ENCODE results near the gene ANAPC1.
"Not testable (repeated sequence)": the region's sequence is repeated elsewhere in the genome, so short reads cannot be mapped to it uniquely, and the experiment has no call there.

Gene ANAPC1

DNA sequence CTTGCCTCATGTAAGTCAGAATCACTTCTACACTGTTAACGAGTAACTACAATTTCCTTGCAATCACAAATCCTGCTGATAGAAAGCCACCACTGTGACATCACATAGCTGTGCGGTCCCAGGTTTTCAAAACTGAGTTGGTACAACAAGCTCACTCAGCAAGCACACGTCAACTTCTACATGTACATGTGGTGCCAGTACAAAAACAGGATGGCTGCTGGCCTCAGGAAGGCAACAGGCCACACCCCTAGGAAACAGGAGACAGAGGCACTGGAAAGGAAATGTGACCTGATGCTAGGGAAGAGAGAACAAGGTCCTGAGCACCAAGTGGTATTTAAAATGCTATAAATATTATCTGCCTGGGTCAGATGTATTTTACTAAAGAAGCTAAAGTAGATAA, 107.7 kb downstream of the ANAPC1 start:
- not testable (repeated sequence) for H3K9ac ChIP-seq (ENCODE audit: low read length); H3K4me3 ChIP-seq (ENCODE audit: low read length); H3K4me2 ChIP-seq (ENCODE audit: low read length)

DNA sequence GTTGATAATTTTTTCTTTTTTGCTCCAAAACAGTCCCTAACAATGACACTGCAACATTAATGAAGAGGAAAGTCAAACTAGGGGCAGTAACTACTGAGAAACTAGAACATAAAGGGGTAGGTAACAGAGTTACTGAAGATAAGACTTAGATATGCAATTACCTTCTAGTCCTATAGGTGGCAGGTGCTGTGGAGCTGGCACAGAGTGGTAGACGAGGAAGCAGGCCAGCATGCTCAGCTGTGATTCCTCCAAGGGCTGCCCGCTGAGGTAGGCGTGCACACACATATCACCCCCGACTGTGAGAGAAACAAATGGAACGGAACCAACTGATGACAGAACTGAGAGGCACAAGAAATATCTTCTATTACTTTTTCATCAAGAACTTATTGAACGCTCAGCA, 111.8 kb downstream of the ANAPC1 start:
- not testable (repeated sequence) for H3K27ac ChIP-seq (ENCODE audit: low read length); H3K4me3 ChIP-seq (ENCODE audit: low read length); H2AFZ ChIP-seq (ENCODE audit: low read depth, low read length); H3K4me1 ChIP-seq (ENCODE audit: low read length); H3K27me3 ChIP-seq (ENCODE audit: low read depth, low read length); H3K36me3 ChIP-seq (replicated peaks; ENCODE audit: low read depth, low read length); H3K79me2 ChIP-seq (ENCODE audit: low read length); H3K4me2 ChIP-seq (ENCODE audit: low read length); H3K9me3 ChIP-seq (ENCODE audit: insufficient read depth, low read length); H3K9ac ChIP-seq (ENCODE audit: low read length); H4K20me1 ChIP-seq (ENCODE audit: insufficient read depth, low read length)

More for the DNA sequence above, 107.7 kb downstream of the ANAPC1 start:
- not testable (repeated sequence) for H2AFZ ChIP-seq (ENCODE audit: low read depth, low read length); H3K4me1 ChIP-seq (ENCODE audit: low read length); H3K36me3 ChIP-seq (replicated peaks; ENCODE audit: low read depth, low read length); H4K20me1 ChIP-seq (ENCODE audit: insufficient read depth, low read length); H3K79me2 ChIP-seq (ENCODE audit: low read length); H3K9me3 ChIP-seq (ENCODE audit: insufficient read depth, low read length); H3K27me3 ChIP-seq (ENCODE audit: low read depth, low read length); H3K27ac ChIP-seq (ENCODE audit: low read length)

- H3K9me3 ChIP-seq (ENCODE audit: insufficient read depth, low read length): not testable (repeated sequence)
Observed at GRCh38 chr2:111770916-111771658, 112.9 kb downstream of the ANAPC1 start.

GRCh38 chr2:111768266-111769190, 115.5 kb downstream of the ANAPC1 start:
- not testable (repeated sequence) for H3K9ac ChIP-seq (ENCODE audit: low read length); H3K4me3 ChIP-seq (ENCODE audit: low read length); H3K79me2 ChIP-seq (ENCODE audit: low read length); H3K4me1 ChIP-seq (ENCODE audit: low read length); H3K36me3 ChIP-seq (replicated peaks; ENCODE audit: low read depth, low read length); H3K27ac ChIP-seq (ENCODE audit: low read length); H3K4me2 ChIP-seq (ENCODE audit: low read length); H3K27me3 ChIP-seq (ENCODE audit: low read depth, low read length); H2AFZ ChIP-seq (ENCODE audit: low read depth, low read length); H3K9me3 ChIP-seq (ENCODE audit: insufficient read depth, low read length); H4K20me1 ChIP-seq (ENCODE audit: insufficient read depth, low read length)

More at GRCh38 chr2:111770916-111771658, 112.9 kb downstream of the ANAPC1 start:
- not testable (repeated sequence) for H3K4me1 ChIP-seq (ENCODE audit: low read length); H3K79me2 ChIP-seq (ENCODE audit: low read length); H3K27me3 ChIP-seq (ENCODE audit: low read depth, low read length); H3K36me3 ChIP-seq (replicated peaks; ENCODE audit: low read depth, low read length); H4K20me1 ChIP-seq (ENCODE audit: insufficient read depth, low read length); H3K4me3 ChIP-seq (ENCODE audit: low read length); H3K4me2 ChIP-seq (ENCODE audit: low read length); H3K27ac ChIP-seq (ENCODE audit: low read length); H3K9ac ChIP-seq (ENCODE audit: low read length); H2AFZ ChIP-seq (ENCODE audit: low read depth, low read length)

DNA sequence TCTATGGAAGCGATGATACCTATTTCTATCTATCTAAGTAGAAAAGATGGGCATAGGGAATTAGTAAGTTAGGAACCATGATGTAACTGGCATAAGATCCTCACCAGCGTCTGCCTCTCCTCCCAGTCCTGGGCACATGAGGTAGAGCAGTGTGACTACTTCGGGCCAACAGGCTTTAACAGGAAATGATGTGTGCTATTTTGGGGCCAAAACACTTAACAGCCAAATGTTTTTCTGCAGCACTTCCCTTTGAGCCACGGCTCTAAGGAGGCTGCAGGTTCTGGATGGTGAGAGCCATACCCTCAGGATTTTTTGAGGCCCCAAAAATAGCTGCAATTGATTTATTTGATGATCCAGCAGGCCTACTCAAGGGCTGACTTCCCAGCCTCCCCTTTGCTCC, 116.9 kb downstream of the ANAPC1 start:
- H3K79me2 ChIP-seq (ENCODE audit: low read length); H3K27ac ChIP-seq (ENCODE audit: low read length); H3K9ac ChIP-seq (ENCODE audit: low read length); H4K20me1 ChIP-seq (ENCODE audit: insufficient read depth, low read length); H2AFZ ChIP-seq (ENCODE audit: low read depth, low read length); H3K36me3 ChIP-seq (replicated peaks; ENCODE audit: low read depth, low read length); H3K27me3 ChIP-seq (ENCODE audit: low read depth, low read length); H3K4me3 ChIP-seq (ENCODE audit: low read length); H3K4me1 ChIP-seq (ENCODE audit: low read length); H3K4me2 ChIP-seq (ENCODE audit: low read length); H3K9me3 ChIP-seq (ENCODE audit: insufficient read depth, low read length): not testable (repeated sequence)

GRCh38 chr2:111766295-111766694, 117.7 kb downstream of the ANAPC1 start:
- H3K9me3 ChIP-seq (ENCODE audit: insufficient read depth, low read length); H4K20me1 ChIP-seq (ENCODE audit: insufficient read depth, low read length); H3K9ac ChIP-seq (ENCODE audit: low read length); H3K4me1 ChIP-seq (ENCODE audit: low read length); H3K36me3 ChIP-seq (replicated peaks; ENCODE audit: low read depth, low read length); H3K27ac ChIP-seq (ENCODE audit: low read length); H2AFZ ChIP-seq (ENCODE audit: low read depth, low read length); H3K27me3 ChIP-seq (ENCODE audit: low read depth, low read length); H3K4me3 ChIP-seq (ENCODE audit: low read length); H3K4me2 ChIP-seq (ENCODE audit: low read length); H3K79me2 ChIP-seq (ENCODE audit: low read length): not testable (repeated sequence)

- H3K36me3 ChIP-seq (replicated peaks; ENCODE audit: low read depth, low read length); H3K27me3 ChIP-seq (ENCODE audit: low read depth, low read length); H4K20me1 ChIP-seq (ENCODE audit: insufficient read depth, low read length); H3K9ac ChIP-seq (ENCODE audit: low read length); H3K4me2 ChIP-seq (ENCODE audit: low read length); H3K9me3 ChIP-seq (ENCODE audit: insufficient read depth, low read length); H3K4me3 ChIP-seq (ENCODE audit: low read length); H3K4me1 ChIP-seq (ENCODE audit: low read length); H3K27ac ChIP-seq (ENCODE audit: low read length); H3K79me2 ChIP-seq (ENCODE audit: low read length); H2AFZ ChIP-seq (ENCODE audit: low read depth, low read length): not testable (repeated sequence)
Observed at GRCh38 chr2:111764151-111764550, 119.8 kb downstream of the ANAPC1 start.

DNA sequence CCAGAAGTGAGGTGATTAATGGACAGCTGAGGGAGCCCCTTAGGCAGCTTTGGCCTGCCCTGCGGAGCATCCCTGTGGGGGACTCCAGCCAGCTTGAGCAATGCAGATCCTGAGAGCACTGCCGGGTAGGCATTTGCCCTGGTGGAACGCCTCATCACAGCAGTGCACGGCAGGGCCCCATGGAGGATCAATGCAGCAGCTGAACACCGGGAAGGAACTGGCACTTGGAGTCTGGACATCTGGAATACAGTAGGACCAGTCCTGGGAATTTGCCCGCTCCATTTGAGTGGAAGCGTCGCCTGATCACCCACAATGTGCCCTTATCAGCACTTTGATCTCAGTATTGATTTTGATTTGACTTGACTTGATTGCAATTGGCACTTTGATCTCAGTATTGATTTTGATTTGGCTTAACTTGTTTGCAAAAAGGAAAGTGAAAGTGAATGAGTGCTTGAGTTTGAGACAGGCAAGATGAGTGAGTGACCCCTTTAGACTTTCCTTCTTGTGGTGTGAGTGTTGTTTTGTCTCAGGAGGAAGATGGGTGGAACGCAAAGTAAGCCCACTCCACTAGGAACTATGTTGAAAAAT, 123.2 kb downstream of the ANAPC1 start:
- not testable (repeated sequence) for H3K4me3 ChIP-seq (ENCODE audit: low read length); H3K79me2 ChIP-seq (ENCODE audit: low read length); H3K9me3 ChIP-seq (ENCODE audit: insufficient read depth, low read length); H2AFZ ChIP-seq (ENCODE audit: low read depth, low read length); H3K27ac ChIP-seq (ENCODE audit: low read length); H3K36me3 ChIP-seq (replicated peaks; ENCODE audit: low read depth, low read length); H3K9ac ChIP-seq (ENCODE audit: low read length); H4K20me1 ChIP-seq (ENCODE audit: insufficient read depth, low read length); H3K27me3 ChIP-seq (ENCODE audit: low read depth, low read length); H3K4me1 ChIP-seq (ENCODE audit: low read length); H3K4me2 ChIP-seq (ENCODE audit: low read length)

DNA sequence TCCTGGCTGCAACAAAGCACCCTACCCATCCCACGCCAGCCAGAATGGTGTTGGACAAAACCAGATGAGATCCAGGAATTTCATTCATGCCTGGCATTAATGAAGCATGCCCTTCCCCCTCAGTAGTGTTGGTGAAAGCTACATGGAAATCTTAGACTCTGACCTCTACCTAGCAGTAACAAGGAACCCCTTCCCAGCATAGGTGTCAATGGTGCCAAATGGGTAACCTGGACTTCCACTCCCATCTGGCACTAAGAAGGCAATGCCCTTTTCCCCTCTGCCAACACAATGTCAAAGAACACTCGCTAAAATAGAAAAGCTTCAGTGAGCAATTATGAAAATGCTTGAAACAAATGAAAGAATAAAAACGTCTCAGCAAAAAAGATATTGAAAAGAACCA, 131.5 kb downstream of the ANAPC1 start:
- not testable (repeated sequence) for H3K36me3 ChIP-seq (replicated peaks; ENCODE audit: low read depth, low read length); H3K4me3 ChIP-seq (ENCODE audit: low read length); H3K27me3 ChIP-seq (ENCODE audit: low read depth, low read length); H3K9me3 ChIP-seq (ENCODE audit: insufficient read depth, low read length); H3K4me2 ChIP-seq (ENCODE audit: low read length); H2AFZ ChIP-seq (ENCODE audit: low read depth, low read length); H3K4me1 ChIP-seq (ENCODE audit: low read length); H3K79me2 ChIP-seq (ENCODE audit: low read length); H4K20me1 ChIP-seq (ENCODE audit: insufficient read depth, low read length); H3K9ac ChIP-seq (ENCODE audit: low read length); H3K27ac ChIP-seq (ENCODE audit: low read length)

Data from OCI-LY3 (cell line).